ENCODE data around the gene ADCY5.

Gene ADCY5

GRCh38 chr3:123294296-123294938, 154.5 kb downstream of the ADCY5 start:
- TF ChIP-seq CTCF (conservative IDR thresholded peaks at IDR 0.05; ENCODE audit: low read depth, low read length) = no peak
- H3K4me3 ChIP-seq (ENCODE audit: low read length) = no peak overlapping the region
- no peak for DNase-seq (ENCODE audit: low read depth)

GRCh38 chr3:123292321-123293310, 156.3 kb downstream of the ADCY5 start:
- H3K4me3 ChIP-seq (ENCODE audit: low read length) = no peak overlapping the region
- no peak for TF ChIP-seq CTCF (conservative IDR thresholded peaks at IDR 0.05; ENCODE audit: low read depth, low read length)
- DNase-seq (ENCODE audit: low read depth) = no peak

GRCh38 chr3:123291404-123291803, 157.5 kb downstream of the ADCY5 start:
- no peak overlapping the region for H3K4me3 ChIP-seq (ENCODE audit: low read length)
- no peak for DNase-seq (ENCODE audit: low read depth)
- TF ChIP-seq CTCF (conservative IDR thresholded peaks at IDR 0.05; ENCODE audit: low read depth, low read length) = no peak

DNA sequence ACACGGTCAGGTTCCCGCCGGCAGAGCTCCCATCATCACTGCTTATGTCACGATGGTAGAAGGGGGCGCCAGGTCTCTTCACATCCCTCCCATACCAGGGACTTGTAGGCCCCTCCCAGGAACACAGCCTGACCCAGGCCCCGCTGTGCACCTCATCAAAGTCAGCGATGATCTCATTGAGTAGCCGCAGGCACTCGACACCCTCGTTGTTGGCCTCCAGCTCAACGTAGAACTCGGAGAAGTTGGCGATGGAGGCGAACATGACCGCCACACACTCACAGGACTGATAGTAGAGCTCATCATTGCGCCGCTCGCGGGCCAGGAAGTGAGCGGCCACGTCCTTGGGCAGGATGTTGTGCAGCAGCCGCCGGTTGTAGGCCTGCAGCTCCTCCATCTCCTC, 157.9 kb downstream of the ADCY5 start:
- H3K4me3 ChIP-seq (ENCODE audit: low read length) = no peak overlapping the region
- no peak for DNase-seq (ENCODE audit: low read depth)
- TF ChIP-seq CTCF (conservative IDR thresholded peaks at IDR 0.05; ENCODE audit: low read depth, low read length) = no peak

DNA sequence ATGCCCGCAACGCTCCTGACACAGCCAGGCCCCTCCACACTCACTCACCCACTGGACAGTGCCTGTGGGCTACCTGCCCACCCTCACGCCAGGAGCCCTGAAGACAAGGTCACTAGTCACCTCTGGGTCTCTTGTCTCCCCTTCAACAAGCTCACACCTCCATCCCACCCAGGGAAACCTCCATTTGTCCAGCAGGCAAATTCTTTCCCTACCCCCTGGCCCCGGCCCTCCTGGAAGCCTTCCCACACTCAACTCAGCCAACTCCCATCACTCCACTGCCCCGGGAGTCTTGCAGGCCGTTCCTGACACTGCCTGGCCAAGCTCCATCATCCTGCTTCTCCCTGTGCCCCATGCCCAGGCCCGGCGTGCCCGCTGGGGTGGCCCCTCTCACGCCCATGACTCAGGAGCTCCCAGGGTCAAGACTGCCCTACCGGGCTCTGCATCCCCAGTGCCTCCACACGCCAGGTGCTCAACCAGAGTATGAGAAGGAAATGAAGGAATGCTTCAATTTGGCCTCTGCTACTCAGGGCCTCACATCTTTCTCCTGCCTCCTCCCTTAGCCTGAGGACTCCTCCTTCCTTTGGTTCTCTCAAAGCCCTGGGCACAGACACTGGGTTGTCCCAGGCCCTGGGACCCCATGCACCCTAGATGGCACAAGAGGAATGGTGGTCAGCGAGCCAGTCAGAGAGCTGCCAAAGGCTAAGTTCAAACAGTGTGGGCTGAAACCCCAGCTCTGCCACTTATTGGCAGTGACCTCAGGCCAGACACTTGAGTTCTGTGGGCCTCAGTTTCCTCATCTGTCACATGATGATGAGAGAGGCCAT, 158.6 kb downstream of the ADCY5 start:
- DNase-seq (ENCODE audit: low read depth) = no peak
- H3K4me3 ChIP-seq (ENCODE audit: low read length) = no peak overlapping the region
- no peak for TF ChIP-seq CTCF (conservative IDR thresholded peaks at IDR 0.05; ENCODE audit: low read depth, low read length)

GRCh38 chr3:123289391-123290106, 159.3 kb downstream of the ADCY5 start:
- no peak for TF ChIP-seq CTCF (conservative IDR thresholded peaks at IDR 0.05; ENCODE audit: low read depth, low read length)
- no peak for DNase-seq (ENCODE audit: low read depth)
- no peak overlapping the region for H3K4me3 ChIP-seq (ENCODE audit: low read length)
